ENCODE data around the gene TMEM138. TPM values are rescaled to one million over a fixed set of nuclear protein-coding genes. Genes with fewer than 3 reads are reported as not detected.

Gene TMEM138
- total RNA-seq, 1 experiment from 2014 or later: 43.6 TPM

DNA sequence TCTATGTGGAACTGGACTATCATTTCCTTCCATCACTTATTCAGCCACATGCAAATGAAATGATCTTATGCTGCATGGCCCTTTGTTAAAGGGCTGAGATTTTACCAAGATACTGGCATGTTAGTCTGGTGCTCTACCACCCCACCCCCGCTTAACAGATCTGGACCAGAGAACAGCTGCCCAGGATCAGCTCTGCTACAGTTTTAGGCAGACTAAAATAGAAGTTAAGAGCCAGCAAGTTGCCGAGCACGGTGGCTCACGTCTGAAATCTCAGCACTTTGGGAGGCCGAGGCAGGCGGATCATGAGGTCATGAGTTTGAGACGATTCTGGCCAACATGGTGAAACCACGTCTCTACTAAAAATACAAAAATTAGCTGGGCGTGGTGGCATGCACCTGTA is 33.8 kb upstream of the TMEM138 start:
- Histone ChIP-seq H2AFZ (ENCODE audit: low read length) (no peak overlapping the region), H3K18ac (ENCODE audit: insufficient read length, low read depth, low read length) (no peak overlapping the region), H4K91ac (ENCODE audit: insufficient read length, low read depth, low read length) (no peak overlapping the region), H3K4me1 (ENCODE audit: insufficient read depth, low read length) (peaks cover 5% of the 10 kb centered on the region; the same call in 1 of the 2 replicates), H3K14ac (ENCODE audit: insufficient read depth, low read length) (no peak overlapping the region), H2BK5ac (ENCODE audit: insufficient read length, low read length) (no peak overlapping the region), H3K4ac (ENCODE audit: low read depth, low read length) (no peak overlapping the region), H2BK120ac (ENCODE audit: low read depth, low read length, poor library complexity, severe bottlenecking) (no peak overlapping the region), H4K5ac (ENCODE audit: insufficient read length, low read depth, low read length) (no peak overlapping the region), H2BK12ac (ENCODE audit: insufficient read length, low read depth, low read length) (no peak overlapping the region), H3K79me2 (ENCODE audit: insufficient read depth, low read length) (peaks cover 28% of the 10 kb centered on the region), H3K27me3 (ENCODE audit: insufficient read depth, low read length) (no peaks in the 10 kb centered on the region; the same call in 1 of the 2 replicates), H2AK5ac (ENCODE audit: insufficient read length, low read length) (no peak overlapping the region), H3K23me2 (ENCODE audit: insufficient read length, low read depth, low read length, poor library complexity, severe bottlenecking) (peaks cover 8% of the 10 kb centered on the region), H3K27ac (ENCODE audit: insufficient read length, low read depth, low read length) (no peak overlapping the region), H3K23ac (ENCODE audit: insufficient read length, low read depth, low read length) (no peak overlapping the region), H3K4me2 (ENCODE audit: insufficient read depth, insufficient read length, low read length) (no peak overlapping the region), H4K20me1 (ENCODE audit: control insufficient read depth, insufficient read depth, insufficient read length) (no peaks in the 10 kb centered on the region), H3K79me1 (ENCODE audit: insufficient read depth, low read depth, low read length, poor library complexity, severe bottlenecking) (no peaks in the 10 kb centered on the region), H3K9ac (ENCODE audit: extremely low read depth, insufficient read length, low read length) (no peak overlapping the region), H3T11ph (ENCODE audit: low read length) (no peak overlapping the region), H2BK15ac (ENCODE audit: low read depth, low read length) (no peak overlapping the region), H4K8ac (replicated peaks; ENCODE audit: insufficient read length, low read depth, low read length) (no peak overlapping the region), H2BK20ac (ENCODE audit: low read depth, low read length, poor library complexity, severe bottlenecking) (no peak overlapping the region), H3K56ac (ENCODE audit: insufficient read length, low read depth, low read length) (no peak overlapping the region), H3K9me3 (ENCODE audit: control insufficient read depth, low read depth, low read length) (no peaks in the 10 kb centered on the region)
- peaks cover 43 to 75% (median 68%) of the 10 kb centered on the region in 3 experiments; a peak in 6 of 7 replicates for H3K36me3 Mint-ChIP-seq (ENCODE audit: insufficient read depth in 1 of 3, low read depth in 3 of 3)
- H3K27ac Mint-ChIP-seq: peak overlapping the region in 2 of 3 experiments; percentile 17 to 40; a peak in 1 of 7 replicates
- TF ChIP-seq, protein P1, sequence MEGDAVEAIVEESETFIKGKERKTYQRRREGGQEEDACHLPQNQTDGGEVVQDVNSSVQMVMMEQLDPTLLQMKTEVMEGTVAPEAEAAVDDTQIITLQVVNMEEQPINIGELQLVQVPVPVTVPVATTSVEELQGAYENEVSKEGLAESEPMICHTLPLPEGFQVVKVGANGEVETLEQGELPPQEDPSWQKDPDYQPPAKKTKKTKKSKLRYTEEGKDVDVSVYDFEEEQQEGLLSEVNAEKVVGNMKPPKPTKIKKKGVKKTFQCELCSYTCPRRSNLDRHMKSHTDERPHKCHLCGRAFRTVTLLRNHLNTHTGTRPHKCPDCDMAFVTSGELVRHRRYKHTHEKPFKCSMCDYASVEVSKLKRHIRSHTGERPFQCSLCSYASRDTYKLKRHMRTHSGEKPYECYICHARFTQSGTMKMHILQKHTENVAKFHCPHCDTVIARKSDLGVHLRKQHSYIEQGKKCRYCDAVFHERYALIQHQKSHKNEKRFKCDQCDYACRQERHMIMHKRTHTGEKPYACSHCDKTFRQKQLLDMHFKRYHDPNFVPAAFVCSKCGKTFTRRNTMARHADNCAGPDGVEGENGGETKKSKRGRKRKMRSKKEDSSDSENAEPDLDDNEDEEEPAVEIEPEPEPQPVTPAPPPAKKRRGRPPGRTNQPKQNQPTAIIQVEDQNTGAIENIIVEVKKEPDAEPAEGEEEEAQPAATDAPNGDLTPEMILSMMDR (conservative IDR thresholded peaks at IDR 0.05): no peak
- no peaks in the 10 kb centered on the region for H3K27me3 Mint-ChIP-seq (ENCODE audit: low read depth)
- H3K4me3 Mint-ChIP-seq: no peak overlapping the region
- DNase-seq: no peak
- H3K9me3 Mint-ChIP-seq: no peaks in the 10 kb centered on the region
- no CpG with 5 or more reads among the region's 9 CpGs for WGBS (ENCODE audit: extremely low coverage, insufficient read length, low lambda C conversion rate)
- H3K4me1 Mint-ChIP-seq: peaks cover 19% of the 10 kb centered on the region in 2 experiments
